Left ventricle myocardium inferior (tissue), 1 donor: ENCODE data around the gene CTNNA2. TPM values are rescaled to one million over a fixed set of nuclear protein-coding genes. Genes with fewer than 3 reads are reported as not detected.

Source experiments
- DNase-seq: peaks from one replicate; pipeline ENCODE4 v3.0.0-alpha.2; 2020
- H3K27ac ChIP-seq: fragments of 200-600 bp; replicated peaks from 2 replicates; pipeline ENCODE4 v1.8.0; 2021
- H3K27me3 ChIP-seq: fragments of 200-600 bp; 2 replicates; pipeline ENCODE4 v1.8.0; 2021; ENCODE audit warnings: low read depth
- H3K36me3 ChIP-seq: fragments of 200-600 bp; 2 replicates; pipeline ENCODE4 v1.8.0; 2021
- H3K4me1 ChIP-seq: fragments of 200-600 bp; 2 replicates; pipeline ENCODE4 v1.8.0; 2021
- H3K4me3 ChIP-seq: fragments of 200-600 bp; 2 replicates; pipeline ENCODE4 v1.8.0; 2021; ENCODE audit warnings: mild to moderate bottlenecking, moderate library complexity
- H3K9me3 ChIP-seq: fragments of 200-600 bp; replicated peaks from 2 replicates; pipeline ENCODE4 v1.8.0; 2021
- CTCF ChIP-seq: fragments of 200-600 bp; IDR thresholded peaks from 2 replicates; pipeline ENCODE4 v1.8.0; 2021; ENCODE audit warnings: antibody characterized with exemption, mild to moderate bottlenecking, borderline replicate concordance
- intact Hi-C: fragments of 100-400 bp; cut with micrococcal nuclease; formaldehyde crosslinking; loops from one replicate; pipeline ENCODE4 v1.11.0; 2022
- total RNA-seq: library from RNA; stranded (reverse); fragmentation: NEBNext Ultra II Directional; extraction: Animal tissue kit (Norgen Biotek cat#: 25700); gene quantifications from one replicate; pipeline ENCODE4 v1.2.1, GENCODE V29; 2021
- donor health status: DM: no; HTN: yes; CAD: no; lungs with severe emphysema.

Gene CTNNA2
- total RNA-seq, 1 donor from 2014 or later: not detected

GRCh38 chr2:80073134-80073561 lies 560.3 kb downstream of the CTNNA2 start:
- intact Hi-C loops: loop anchor here (5.0 kb wide), 1 partner anchor 424 kb away; no protein-coding TSS in a partner anchor
- Histone ChIP-seq H3K36me3 (no peaks in the 10 kb centered on the region), H3K27me3 (peaks cover 31% of the 10 kb centered on the region), H3K9me3 (no peaks in the 10 kb centered on the region), H3K4me3 (no peak overlapping the region), H3K4me1 (no peaks in the 10 kb centered on the region), H3K27ac (no peak overlapping the region)
- no peak for DNase-seq
- TF ChIP-seq CTCF: peak; percentile 70

GRCh38 chr2:80074321-80075070 lies 561.6 kb downstream of the CTNNA2 start:
- TF ChIP-seq CTCF: no peak
- Histone ChIP-seq H3K4me3 (no peak overlapping the region), H3K4me1 (no peaks in the 10 kb centered on the region), H3K9me3 (no peaks in the 10 kb centered on the region), H3K27ac (no peak overlapping the region), H3K36me3 (no peaks in the 10 kb centered on the region), H3K27me3 (peaks cover 43% of the 10 kb centered on the region)
- intact Hi-C loops: loop anchor here (5.0 kb wide), 1 partner anchor 423 kb away; no protein-coding TSS in a partner anchor
- DNase-seq: no peak

GRCh38 chr2:80075719-80076118 lies 562.9 kb downstream of the CTNNA2 start:
- Histone ChIP-seq H3K27me3 (peaks cover 32% of the 10 kb centered on the region), H3K27ac (no peak overlapping the region), H3K9me3 (no peaks in the 10 kb centered on the region), H3K36me3 (no peaks in the 10 kb centered on the region), H3K4me1 (no peaks in the 10 kb centered on the region), H3K4me3 (no peak overlapping the region)
- TF ChIP-seq CTCF: no peak
- intact Hi-C loops: no loop called here
- DNase-seq: no peak

- no peak overlapping the region for H3K4me3 ChIP-seq
- H3K9me3 ChIP-seq: no peaks in the 10 kb centered on the region
- no peak for TF ChIP-seq CTCF
- intact Hi-C loops: no loop called here
- no peak for DNase-seq
- no peaks in the 10 kb centered on the region for H3K4me1 ChIP-seq
- no peak overlapping the region for H3K27ac ChIP-seq
- peaks cover 33% of the 10 kb centered on the region for H3K27me3 ChIP-seq
- no peaks in the 10 kb centered on the region for H3K36me3 ChIP-seq
These were observed 565.6 kb downstream of the CTNNA2 start for GRCh38 chr2:80078290-80079036.

GRCh38 chr2:80080957-80081356 lies 568.1 kb downstream of the CTNNA2 start:
- no peaks in the 10 kb centered on the region for H3K36me3 ChIP-seq
- DNase-seq: no peak
- peaks cover 40% of the 10 kb centered on the region for H3K27me3 ChIP-seq
- H3K9me3 ChIP-seq: no peaks in the 10 kb centered on the region
- no peaks in the 10 kb centered on the region for H3K4me1 ChIP-seq
- TF ChIP-seq CTCF: no peak
- no peak overlapping the region for H3K4me3 ChIP-seq
- intact Hi-C loops: no loop called here
- no peak overlapping the region for H3K27ac ChIP-seq
